DOHH2 (cell line): ENCODE results near the gene FDCSP.

Source experiments
- H3F3A ChIP-seq: fragments of 200-600 bp; sonication (generic), shearing (Covaris generic); 2 replicates; pipeline ENCODE4 v1.6.0; 2016; ENCODE audit warnings: antibody characterized with exemption, mild to moderate bottlenecking; ENCODE audit not compliant: control insufficient read depth, insufficient read depth
- H3K27ac ChIP-seq: fragments of 200-600 bp; sonication (generic); 2 replicates; pipeline ENCODE4 v1.5.1; 2014; ENCODE audit warnings: low read depth, mild to moderate bottlenecking, low read length, moderate library complexity
- H3K27me3 ChIP-seq: fragments of 200-600 bp; sonication (generic); 2 replicates; pipeline ENCODE4 v1.6.1; 2014; ENCODE audit warnings: mild to moderate bottlenecking, low read length, mixed read lengths; ENCODE audit not compliant: control insufficient read depth
- H3K36me3 ChIP-seq: fragments of 200-600 bp; sonication (generic); 2 replicates; pipeline ENCODE4 v1.6.1; 2014; ENCODE audit warnings: mild to moderate bottlenecking, low read length, moderate library complexity, mixed read lengths; ENCODE audit not compliant: control insufficient read depth
- H3K4me1 ChIP-seq: fragments of 200-600 bp; sonication (generic); 2 replicates; pipeline ENCODE4 v1.6.1; 2014; ENCODE audit warnings: mild to moderate bottlenecking, low read length, mixed read lengths; ENCODE audit not compliant: control insufficient read depth
- H3K4me2 ChIP-seq: fragments of 200-600 bp; sonication (generic); 2 replicates; pipeline ENCODE4 v1.6.0; 2014; ENCODE audit warnings: mild to moderate bottlenecking, low read length, moderate library complexity
- H3K4me3 ChIP-seq: fragments of 200-600 bp; sonication (generic); 2 replicates; pipeline ENCODE4 v1.5.1; 2014; ENCODE audit warnings: mild to moderate bottlenecking, low read length, mixed read lengths
- H3K79me2 ChIP-seq: fragments of 200-600 bp; sonication (generic); 2 replicates; pipeline ENCODE4 v1.6.1; 2014; ENCODE audit warnings: mild to moderate bottlenecking, low read length, mixed read lengths; ENCODE audit not compliant: control insufficient read depth
- H3K9me2 ChIP-seq: fragments of 200-600 bp; sonication (generic); replicated peaks from 2 replicates; pipeline ENCODE4 v1.6.1; 2014; ENCODE audit warnings: mild to moderate bottlenecking, low read length, mixed read lengths; ENCODE audit not compliant: control insufficient read depth
- H3K9me3 ChIP-seq: fragments of 200-600 bp; sonication (generic); 2 replicates; pipeline ENCODE4 v1.6.1; 2014; ENCODE audit warnings: antibody characterized with exemption, low read length, mixed read lengths; ENCODE audit not compliant: control insufficient read depth, insufficient read depth
- H4K20me1 ChIP-seq: fragments of 200-600 bp; sonication (generic); 2 replicates; pipeline ENCODE4 v1.6.0; 2014; ENCODE audit warnings: low read depth, mild to moderate bottlenecking, antibody characterized with exemption, low read length, moderate library complexity; ENCODE audit not compliant: control insufficient read depth, insufficient read depth
- EZH2phosphoT487 ChIP-seq: fragments of 200-600 bp; sonication (generic); IDR thresholded peaks from 2 replicates; pipeline ENCODE4 v1.6.1; 2017; ENCODE audit warnings: borderline replicate concordance, mild to moderate bottlenecking, antibody characterized with exemption, low read length, moderate library complexity, mixed read lengths
- TF ChIP-seq, protein P1 (sequence below): fragments of 200-600 bp; sonication (generic); IDR thresholded peaks from one replicate; pipeline ENCODE4 v1.5.1; 2014; ENCODE audit warnings: antibody characterized with exemption, mild to moderate bottlenecking, low read depth, low read length; ENCODE audit not compliant: poor library complexity, severe bottlenecking

FDCSP gene

DNA sequence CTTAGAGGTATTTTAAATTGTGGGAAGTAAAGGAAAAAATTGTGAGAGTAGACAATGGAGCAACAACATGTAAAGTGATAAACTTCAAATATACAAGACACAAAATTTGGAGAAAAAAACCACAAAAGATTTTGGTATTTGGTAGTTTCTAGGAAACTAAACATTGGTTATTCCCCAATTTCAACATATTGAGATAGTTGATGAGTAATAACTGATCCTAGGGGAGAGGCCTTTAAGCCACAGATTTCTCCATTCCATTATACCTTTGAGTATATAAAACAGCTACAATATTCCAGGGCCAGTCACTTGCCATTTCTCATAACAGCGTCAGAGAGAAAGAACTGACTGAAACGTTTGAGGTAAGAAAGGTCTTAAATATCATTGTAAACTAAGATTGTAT, at the start of gene FDCSP:
Gene FDCSP, plus strand, starts transcription at position 301 of the 400 bp plus-strand sequence. CDS start 5,071 bp downstream, outside the sequence.
- Histone ChIP-seq H3K27me3 (no peaks in the 10 kb centered on the region), H3K4me1 (no peaks in the 10 kb centered on the region), H3F3A (no peaks in the 10 kb centered on the region), H3K36me3 (no peaks in the 10 kb centered on the region), H4K20me1 (no peaks in the 10 kb centered on the region), H3K4me2 (no peak within 1 kb of the TSS), H3K9me2 (no peaks in the 10 kb centered on the region), H3K9me3 (no peaks in the 10 kb centered on the region), H3K79me2 (no peaks in the 10 kb centered on the region), H3K27ac (no peak within 1 kb of the TSS), H3K4me3 (no peak within 1 kb of the TSS)
- no peak for TF ChIP-seq EZH2phosphoT487
- TF ChIP-seq, protein P1, sequence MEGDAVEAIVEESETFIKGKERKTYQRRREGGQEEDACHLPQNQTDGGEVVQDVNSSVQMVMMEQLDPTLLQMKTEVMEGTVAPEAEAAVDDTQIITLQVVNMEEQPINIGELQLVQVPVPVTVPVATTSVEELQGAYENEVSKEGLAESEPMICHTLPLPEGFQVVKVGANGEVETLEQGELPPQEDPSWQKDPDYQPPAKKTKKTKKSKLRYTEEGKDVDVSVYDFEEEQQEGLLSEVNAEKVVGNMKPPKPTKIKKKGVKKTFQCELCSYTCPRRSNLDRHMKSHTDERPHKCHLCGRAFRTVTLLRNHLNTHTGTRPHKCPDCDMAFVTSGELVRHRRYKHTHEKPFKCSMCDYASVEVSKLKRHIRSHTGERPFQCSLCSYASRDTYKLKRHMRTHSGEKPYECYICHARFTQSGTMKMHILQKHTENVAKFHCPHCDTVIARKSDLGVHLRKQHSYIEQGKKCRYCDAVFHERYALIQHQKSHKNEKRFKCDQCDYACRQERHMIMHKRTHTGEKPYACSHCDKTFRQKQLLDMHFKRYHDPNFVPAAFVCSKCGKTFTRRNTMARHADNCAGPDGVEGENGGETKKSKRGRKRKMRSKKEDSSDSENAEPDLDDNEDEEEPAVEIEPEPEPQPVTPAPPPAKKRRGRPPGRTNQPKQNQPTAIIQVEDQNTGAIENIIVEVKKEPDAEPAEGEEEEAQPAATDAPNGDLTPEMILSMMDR = no peak

DNA sequence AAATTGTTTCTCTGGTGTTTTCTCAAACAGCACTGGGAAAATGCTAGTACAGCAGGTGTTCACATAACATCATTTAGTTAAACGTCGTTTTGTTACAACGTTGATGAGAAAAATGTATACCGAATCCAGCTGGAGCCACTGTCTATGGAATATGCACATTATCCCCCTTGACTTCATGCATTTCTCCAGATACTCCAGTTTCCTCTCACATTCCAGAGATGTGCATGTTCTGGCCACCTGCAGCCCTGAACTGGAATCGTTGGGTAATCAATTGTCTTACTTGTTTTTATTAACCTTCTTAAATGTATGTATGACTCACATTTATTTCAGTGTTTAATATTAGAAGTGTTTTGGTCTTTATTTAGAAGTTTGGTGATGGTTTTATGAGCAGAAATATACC, 48.8 kb upstream of the FDCSP start:
- H3K9me3 ChIP-seq = no peaks in the 10 kb centered on the region
- no peak for TF ChIP-seq EZH2phosphoT487
- TF ChIP-seq, protein P1 = no peak

DNA sequence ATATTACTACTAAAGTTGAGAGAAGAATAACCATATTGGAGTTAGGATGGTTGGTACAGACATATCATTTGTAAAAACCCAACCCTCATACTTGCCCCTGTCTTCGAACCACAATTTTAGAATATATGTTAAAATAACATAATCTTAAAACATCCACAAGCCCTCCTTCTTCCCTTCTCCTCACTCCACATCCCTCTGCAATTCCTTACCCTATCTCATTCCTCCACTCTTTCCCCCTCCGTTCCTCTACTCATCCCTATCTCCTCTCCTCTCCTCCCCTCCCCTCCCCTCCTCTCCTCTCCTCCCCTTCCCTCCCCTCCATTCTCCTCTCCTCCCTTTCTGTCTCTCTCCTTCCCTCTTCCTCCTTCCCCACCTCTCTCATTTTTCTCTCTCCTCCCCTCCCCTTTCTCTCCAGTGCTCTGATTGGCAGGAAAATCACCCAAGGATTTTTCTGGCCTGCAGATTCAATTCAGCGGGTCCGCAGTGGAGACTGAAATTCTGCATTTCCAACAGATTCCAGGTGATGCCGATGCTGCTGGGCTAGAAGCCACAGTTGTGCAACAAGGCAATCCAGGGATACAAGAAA, 47.8 kb upstream of the FDCSP start:
- Histone ChIP-seq H3K79me2 (no peaks in the 10 kb centered on the region), H3F3A (no peaks in the 10 kb centered on the region), H3K27me3 (no peaks in the 10 kb centered on the region), H3K9me2 (no peaks in the 10 kb centered on the region), H3K9me3 (no peaks in the 10 kb centered on the region), H3K4me3 (no peak overlapping the region), H3K4me1 (no peaks in the 10 kb centered on the region), H3K27ac (no peak overlapping the region), H3K4me2 (no peak overlapping the region), H3K36me3 (no peaks in the 10 kb centered on the region), H4K20me1 (no peaks in the 10 kb centered on the region)
- TF ChIP-seq, protein P1 = no peak
- TF ChIP-seq EZH2phosphoT487 = no peak

More for the DNA sequence above, 48.8 kb upstream of the FDCSP start:
- Histone ChIP-seq H3K27me3 (no peaks in the 10 kb centered on the region), H3K4me3 (no peak overlapping the region), H3K4me2 (no peak overlapping the region), H3F3A (no peaks in the 10 kb centered on the region), H3K4me1 (no peaks in the 10 kb centered on the region), H3K79me2 (no peaks in the 10 kb centered on the region), H3K36me3 (no peaks in the 10 kb centered on the region), H3K27ac (no peak overlapping the region), H3K9me2 (no peaks in the 10 kb centered on the region; the same call in 1 of the 2 replicates), H4K20me1 (no peaks in the 10 kb centered on the region)
